Erythroblast (primary cell): ENCODE measurements around the gene TNNC2.

Source experiments
- GATA1 ChIP-seq: IDR thresholded peaks from 2 replicates; pipeline ENCODE4 v1.6.1; 2011; ENCODE audit warnings: low read depth, mild to moderate bottlenecking, control low read depth, low read length, moderate library complexity
- POLR2A ChIP-seq: IDR thresholded peaks from 2 replicates; pipeline ENCODE4 v1.6.1; 2011; ENCODE audit warnings: mild to moderate bottlenecking, low read length

- TF ChIP-seq POLR2A: no peak
- TF ChIP-seq GATA1: no peak
Measured at GRCh38 chr20:45840700-45841198, 13.6 kb upstream of the TNNC2 start.
